Liver (tissue), 9 donors: ENCODE data around the gene MEGF6. TPM values are rescaled to one million over a fixed set of nuclear protein-coding genes. Genes with fewer than 3 reads are reported as not detected.

Experiments used
- DNase-seq: peaks from one replicate; pipeline ENCODE4 v3.0.0-alpha.2; 2017; ENCODE audit warnings: low spot score
- H3K27ac ChIP-seq, 2 donors: one replicate each; pipeline ENCODE4 v1.7.0; 2013; ENCODE audit warnings: inconsistent platforms in 2 of 2, low read length in 2 of 2, control low read depth in 1 of 2, low read depth in 1 of 2, mild to moderate bottlenecking in 1 of 2
- H3K27me3 ChIP-seq, 4 donors: one replicate each; pipeline versions ENCODE4 v1.6.1 to v1.7.0; 2013; ENCODE audit warnings: low read length in 3 of 4, inconsistent platforms in 1 of 4, mild to moderate bottlenecking in 1 of 4, moderate library complexity in 1 of 4; ENCODE audit not compliant: control insufficient read depth in 4 of 4, insufficient read depth in 4 of 4
- H3K36me3 ChIP-seq, 4 donors: one replicate each; pipeline versions ENCODE4 v1.6.1 to v1.7.0; 2013; ENCODE audit warnings: low read length in 3 of 4, mild to moderate bottlenecking in 3 of 4, low read depth in 1 of 4, moderate library complexity in 1 of 4; ENCODE audit not compliant: control insufficient read depth in 4 of 4, insufficient read depth in 3 of 4
- H3K4me1 ChIP-seq, 4 donors: one replicate each; pipeline versions ENCODE4 v1.6.1 to v1.7.0; 2013; ENCODE audit warnings: low read length in 3 of 4, mild to moderate bottlenecking in 3 of 4, moderate library complexity in 1 of 4; ENCODE audit not compliant: control insufficient read depth in 4 of 4, insufficient read depth in 4 of 4
- H3K4me3 ChIP-seq, 3 donors: one replicate each; pipeline versions ENCODE4 v1.6.1 to v1.7.0; 2013; ENCODE audit warnings: low read length in 3 of 3, control low read depth in 1 of 3, low read depth in 1 of 3, mild to moderate bottlenecking in 1 of 3
- H3K9ac ChIP-seq, 2 donors: one replicate each; pipeline ENCODE4 v1.7.0; 2013; ENCODE audit warnings: low read length in 2 of 2, mild to moderate bottlenecking in 2 of 2, moderate library complexity in 2 of 2, control low read depth in 1 of 2, low read depth in 1 of 2
- H3K9me3 ChIP-seq, 4 donors: one replicate each; pipeline versions ENCODE4 v1.6.1 to v1.7.0; 2013; ENCODE audit warnings: low read length in 3 of 4; ENCODE audit not compliant: control insufficient read depth in 4 of 4
- ATF3 ChIP-seq: IDR thresholded peaks from 2 replicates; pipeline ENCODE4 v1.6.1; 2016; ENCODE audit warnings: antibody characterized with exemption
- CTCF ChIP-seq: fragments of 150-350 bp; IDR thresholded peaks from 2 replicates; pipeline ENCODE4 v1.5.1; 2017; ENCODE audit warnings: improper control_type of control experiment, low read depth, low read length; ENCODE audit not compliant: missing input control
- EGR1 ChIP-seq, 2 donors: IDR thresholded peaks; 2 replicates each; pipeline ENCODE4 v1.6.1; 2016 to 2018; ENCODE audit warnings: antibody characterized with exemption in 2 of 2, low read depth in 2 of 2
- FOXA2 ChIP-seq: IDR thresholded peaks from 2 replicates; pipeline ENCODE4 v1.6.1; 2016; ENCODE audit warnings: antibody characterized with exemption
- HNF4A ChIP-seq, 2 donors: conservative IDR thresholded peaks; 2 replicates each; pipeline ENCODE4 v1.6.1; 2016; ENCODE audit warnings: antibody characterized with exemption in 2 of 2, mild to moderate bottlenecking in 2 of 2
- JUND ChIP-seq, 2 donors: IDR thresholded peaks; 2 replicates each; pipeline ENCODE4 v1.6.1; 2016; ENCODE audit warnings: antibody characterized with exemption in 2 of 2
- MAX ChIP-seq: IDR thresholded peaks from 2 replicates; pipeline ENCODE4 v1.6.1; 2016; ENCODE audit warnings: antibody characterized with exemption
- NR2F2 ChIP-seq: IDR thresholded peaks from 2 replicates; pipeline ENCODE4 v1.6.1; 2016; ENCODE audit warnings: antibody characterized with exemption
- RAD21 ChIP-seq, 2 donors: IDR thresholded peaks; 2 replicates each; pipeline ENCODE4 v1.6.1; 2016; ENCODE audit warnings: antibody characterized with exemption in 2 of 2, mild to moderate bottlenecking in 2 of 2
- RXRA ChIP-seq, 2 donors: IDR thresholded peaks; 2 replicates each; pipeline ENCODE4 v1.6.1; 2017 to 2018; ENCODE audit warnings: antibody characterized with exemption in 2 of 2, mild to moderate bottlenecking in 1 of 2
- SP1 ChIP-seq: IDR thresholded peaks from 2 replicates; pipeline ENCODE4 v1.6.1; 2018; ENCODE audit warnings: antibody characterized with exemption, mild to moderate bottlenecking
- TAF1 ChIP-seq: conservative IDR thresholded peaks from 2 replicates; pipeline ENCODE4 v1.6.1; 2016; ENCODE audit warnings: antibody characterized with exemption, mild to moderate bottlenecking
- YY1 ChIP-seq: IDR thresholded peaks from 2 replicates; pipeline ENCODE4 v1.6.1; 2016; ENCODE audit warnings: antibody characterized with exemption, mild to moderate bottlenecking
- WGBS: extraction: QIAGEN DNeasy Blood & Tissue Kit; methylation state at CpG from one replicate; pipeline ENCODE4 v1.1.7; 2013; 5-methylcytosine and 5-hydroxymethylcytosine counted together
- polyA plus RNA-seq, 2 donors: library from polyadenylated mRNA; stranded (reverse) in 1 of 2; unstranded in 1 of 2; fragments of 200-250 nt in 1 of 2; fragments of >200 nt in 1 of 2; fragmentation: Nextera tagmentation in 1 of 2; extraction: Ambion mirVana in 1 of 2; gene quantifications; one replicate each; pipeline versions ENCODE4 v1.2.1 to v1.2.3, GENCODE V29; 2013 to 2015
- total RNA-seq, 2 donors: library from RNA; depleted of rRNA; stranded (reverse); fragments of >200 nt; gene quantifications; one replicate each; pipeline ENCODE4 v1.2.3, GENCODE V29; 2014
- TF ChIP-seq, protein P1 (sequence below): IDR thresholded peaks from 2 replicates; pipeline ENCODE4 v1.6.1; 2016; ENCODE audit warnings: antibody characterized with exemption, mild to moderate bottlenecking
- donor health status: healthy.
- donor health status: healthy.
- donor health status: healthy.
- donor health status: healthy.
- donor health status: healthy.

Gene MEGF6
- total and polyA plus RNA-seq, 4 donors, result 1.3 to 11.0 (median 4.0) TPM

- WGBS, result 50% methylated on average over 26 of the region's 26 CpGs
- Histone ChIP-seq H3K27ac (no peak overlapping the region), H3K27me3 (no peaks in the 10 kb centered on the region), H3K9me3 (no peaks in the 10 kb centered on the region), H3K9ac (no peak overlapping the region), H3K36me3 (no peaks in the 10 kb centered on the region), H3K4me3 (no peak overlapping the region), H3K4me1 (peaks cover 0 to 7% (median 0%) of the 10 kb centered on the region in 4 donors)
- TF ChIP-seq RXRA (IDR thresholded peaks at IDR 0.05) (no peak), JUND (IDR thresholded peaks at IDR 0.05) (no peak), YY1 (no peak), EGR1 (IDR thresholded peaks at IDR 0.05; ENCODE audit: low read depth in 2 of 2) (no peak), SP1 (no peak), FOXA2 (no peak), CTCF (no peak), MAX (no peak), NR2F2 (no peak), TAF1 (no peak), HNF4A (conservative IDR thresholded peaks at IDR 0.05) (no peak), RAD21 (IDR thresholded peaks at IDR 0.05) (no peak), ATF3 (no peak)
- TF ChIP-seq, protein P1, sequence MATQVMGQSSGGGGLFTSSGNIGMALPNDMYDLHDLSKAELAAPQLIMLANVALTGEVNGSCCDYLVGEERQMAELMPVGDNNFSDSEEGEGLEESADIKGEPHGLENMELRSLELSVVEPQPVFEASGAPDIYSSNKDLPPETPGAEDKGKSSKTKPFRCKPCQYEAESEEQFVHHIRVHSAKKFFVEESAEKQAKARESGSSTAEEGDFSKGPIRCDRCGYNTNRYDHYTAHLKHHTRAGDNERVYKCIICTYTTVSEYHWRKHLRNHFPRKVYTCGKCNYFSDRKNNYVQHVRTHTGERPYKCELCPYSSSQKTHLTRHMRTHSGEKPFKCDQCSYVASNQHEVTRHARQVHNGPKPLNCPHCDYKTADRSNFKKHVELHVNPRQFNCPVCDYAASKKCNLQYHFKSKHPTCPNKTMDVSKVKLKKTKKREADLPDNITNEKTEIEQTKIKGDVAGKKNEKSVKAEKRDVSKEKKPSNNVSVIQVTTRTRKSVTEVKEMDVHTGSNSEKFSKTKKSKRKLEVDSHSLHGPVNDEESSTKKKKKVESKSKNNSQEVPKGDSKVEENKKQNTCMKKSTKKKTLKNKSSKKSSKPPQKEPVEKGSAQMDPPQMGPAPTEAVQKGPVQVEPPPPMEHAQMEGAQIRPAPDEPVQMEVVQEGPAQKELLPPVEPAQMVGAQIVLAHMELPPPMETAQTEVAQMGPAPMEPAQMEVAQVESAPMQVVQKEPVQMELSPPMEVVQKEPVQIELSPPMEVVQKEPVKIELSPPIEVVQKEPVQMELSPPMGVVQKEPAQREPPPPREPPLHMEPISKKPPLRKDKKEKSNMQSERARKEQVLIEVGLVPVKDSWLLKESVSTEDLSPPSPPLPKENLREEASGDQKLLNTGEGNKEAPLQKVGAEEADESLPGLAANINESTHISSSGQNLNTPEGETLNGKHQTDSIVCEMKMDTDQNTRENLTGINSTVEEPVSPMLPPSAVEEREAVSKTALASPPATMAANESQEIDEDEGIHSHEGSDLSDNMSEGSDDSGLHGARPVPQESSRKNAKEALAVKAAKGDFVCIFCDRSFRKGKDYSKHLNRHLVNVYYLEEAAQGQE, result no peak
- no peak for DNase-seq
Observed at GRCh38 chr1:3598051-3598491, 13.2 kb downstream of the MEGF6 start.

DNA sequence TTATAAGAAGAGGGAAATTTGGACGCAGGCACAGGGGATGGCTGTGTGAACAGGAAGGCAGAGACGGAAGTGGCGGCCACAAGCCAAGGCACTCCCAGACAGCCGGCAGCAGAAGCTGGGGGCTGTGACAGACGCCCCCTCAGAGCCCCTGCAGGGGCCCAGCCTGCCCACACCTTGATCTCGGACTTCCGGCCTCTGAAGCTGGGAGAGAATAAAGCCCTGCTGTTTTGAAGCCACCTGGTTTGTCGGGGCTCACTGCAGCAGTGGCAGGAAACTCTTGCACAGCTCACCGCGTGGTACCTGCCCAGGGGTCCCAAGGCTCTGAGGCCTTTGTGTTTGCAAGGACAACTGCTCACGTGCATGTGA lies 13.7 kb downstream of the MEGF6 start:
- Histone ChIP-seq H3K36me3 (no peaks in the 10 kb centered on the region), H3K9me3 (no peaks in the 10 kb centered on the region), H3K9ac (no peak overlapping the region), H3K4me1 (peaks cover 0 to 7% (median 0%) of the 10 kb centered on the region in 4 donors), H3K27me3 (no peaks in the 10 kb centered on the region), H3K4me3 (no peak overlapping the region), H3K27ac (no peak overlapping the region)
- WGBS, result 57% methylated on average over 11 of the region's 11 CpGs
- DNase-seq, result no peak
- TF ChIP-seq EGR1 (IDR thresholded peaks at IDR 0.05; ENCODE audit: low read depth in 2 of 2) (no peak), NR2F2 (no peak), HNF4A (conservative IDR thresholded peaks at IDR 0.05) (no peak), CTCF (no peak)
